GM12878 (cell line): ENCODE measurements around the gene EPS8. TPM values are rescaled to one million over a fixed set of nuclear protein-coding genes. Genes with fewer than 3 reads are reported as not detected.

Source experiments
- ATAC-seq: fragments of 200-7000 bp; cut with Tn5 transposase; 3 replicates; pipeline ENCODE4 v1.9.1; 2020; ENCODE audit warnings: mild to moderate bottlenecking, moderate library complexity
- BruUV-seq: library from RNA; stranded (reverse); fragments of 400-500 nt; replicated peaks from 2 replicates; lab custom pipeline; 2021; lab: Mats Ljungman, UMichigan
- CTCF ChIA-PET: fragments of 300-600 bp; sonication (Branson Sonifier 250); formaldehyde crosslinking; extraction: SDS; loops from one replicate; lab custom pipeline; 2021; ENCODE audit warnings: inconsistent platforms; lab: Yijun Ruan, JAX
- POLR2A ChIA-PET: fragments of 350-600 bp; formaldehyde crosslinking; extraction: SDS; loops from one replicate; lab custom pipeline; 2021; ENCODE audit warnings: inconsistent platforms; lab: Charles Lee
- RAD21 ChIA-PET: fragments of 300-600 bp; sonication (Branson Sonifier 250); formaldehyde crosslinking; loops from one replicate; lab custom pipeline; 2023; ENCODE audit warnings: antibody characterized with exemption; ENCODE audit not compliant: unreplicated experiment; lab: Charles Lee
- SMC1A ChIA-PET: fragments of 300-600 bp; sonication (Branson Sonifier 250); formaldehyde crosslinking; loops from one replicate; lab custom pipeline; 2023; ENCODE audit not compliant: unreplicated experiment, uncharacterized antibody; lab: Charles Lee
- DNase-seq: peaks from one replicate; pipeline ENCODE4 v3.0.0-alpha.2; 2011; ENCODE audit warnings: low read depth, low spot score
- FAIRE-seq: peaks from 3 replicates; lab custom pipeline; 2011; peaks lifted over from hg19 to GRCh38; lab: Jason Lieb, UNC
- H2AFZ ChIP-seq: 2 replicates; pipeline ENCODE4 v1.6.0; 2011; ENCODE audit warnings: low read depth, low read length, control low read depth; ENCODE audit not compliant: control insufficient read depth
- H3K27ac ChIP-seq: 2 replicates; pipeline ENCODE4 v1.5.1; 2011; ENCODE audit warnings: control low read depth; ENCODE audit not compliant: control insufficient read depth, insufficient read depth
- H3K27me3 ChIP-seq, 2 experiments: replicated peaks in 1 of 2; 2 replicates each; pipeline versions ENCODE4 v1.6.0 to v1.6.1; 2011; ENCODE audit warnings: low read length in 1 of 2; ENCODE audit not compliant: control insufficient read depth in 2 of 2, insufficient read depth in 2 of 2
- H3K36me3 ChIP-seq, 2 experiments: 2 replicates each; pipeline ENCODE4 v1.5.1; 2011; ENCODE audit warnings: low read length in 1 of 2; ENCODE audit not compliant: control insufficient read depth in 2 of 2, insufficient read depth in 2 of 2
- H3K4me1 ChIP-seq: 2 replicates; pipeline ENCODE4 v1.6.1; 2011; ENCODE audit warnings: mild to moderate bottlenecking, low read length, moderate library complexity, mixed read lengths; ENCODE audit not compliant: control insufficient read depth, insufficient read depth
- H3K4me2 ChIP-seq: 2 replicates; pipeline ENCODE4 v1.6.0; 2011; ENCODE audit warnings: control low read depth; ENCODE audit not compliant: control insufficient read depth, insufficient read depth
- H3K4me3 ChIP-seq: fragments of 200-600 bp; sonication (generic); 2 replicates; pipeline ENCODE4 v1.5.1; 2016
- H3K79me2 ChIP-seq: 2 replicates; pipeline ENCODE4 v1.6.0; 2011; ENCODE audit warnings: low read length; ENCODE audit not compliant: control insufficient read depth, insufficient read depth
- H3K9ac ChIP-seq: 2 replicates; pipeline ENCODE4 v1.8.0; 2011; ENCODE audit warnings: low read length, control low read depth, mixed read lengths; ENCODE audit not compliant: control insufficient read depth, insufficient read depth
- H3K9me3 ChIP-seq: replicated peaks from 3 replicates; pipeline ENCODE4 v1.5.1; 2011; ENCODE audit warnings: mild to moderate bottlenecking, low read length; ENCODE audit not compliant: control insufficient read depth, insufficient read depth
- H4K20me1 ChIP-seq: 2 replicates; pipeline ENCODE4 v1.6.0; 2011; ENCODE audit not compliant: control insufficient read depth, insufficient read depth
- BRCA1 ChIP-seq: IDR thresholded peaks from 2 replicates; pipeline ENCODE4 v1.6.1; 2011; ENCODE audit warnings: low read depth, low read length, improper control_type of control experiment
- CHD1 ChIP-seq: IDR thresholded peaks from 2 replicates; pipeline ENCODE4 v1.6.1; 2012; ENCODE audit warnings: low read depth, low read length, improper control_type of control experiment
- DPF2 ChIP-seq: fragments of 450-650 bp; IDR thresholded peaks from 2 replicates; pipeline ENCODE4 v1.6.1; 2017; ENCODE audit warnings: mild to moderate bottlenecking
- HDGF ChIP-seq: fragments of 450-650 bp; IDR thresholded peaks from 2 replicates; pipeline ENCODE4 v1.6.1; 2016; ENCODE audit warnings: antibody characterized with exemption
- IKZF1 ChIP-seq: fragments of 450-650 bp; conservative IDR thresholded peaks from 2 replicates; pipeline ENCODE4 v1.6.1; 2017; ENCODE audit warnings: antibody characterized with exemption, mild to moderate bottlenecking
- IKZF2 ChIP-seq, 2 experiments: fragments of 450-650 bp; IDR thresholded peaks; 2 replicates each; pipeline ENCODE4 v1.6.1; 2017; ENCODE audit warnings: mild to moderate bottlenecking in 2 of 2, moderate library complexity in 2 of 2
- JUNB ChIP-seq: IDR thresholded peaks from 2 replicates; pipeline ENCODE4 v1.6.1; 2016; ENCODE audit warnings: antibody characterized with exemption, mild to moderate bottlenecking
- MEF2B ChIP-seq: fragments of 450-650 bp; IDR thresholded peaks from 2 replicates; pipeline ENCODE4 v1.6.1; 2018; ENCODE audit warnings: mild to moderate bottlenecking, moderate library complexity; ENCODE audit not compliant: partially characterized antibody, poor library complexity, severe bottlenecking
- NFYA ChIP-seq: IDR thresholded peaks from 2 replicates; pipeline ENCODE4 v1.6.1; 2011; ENCODE audit warnings: low read depth, mild to moderate bottlenecking, low read length, improper control_type of control experiment, borderline replicate concordance
- SMARCA5 ChIP-seq: fragments of 450-650 bp; IDR thresholded peaks from 2 replicates; pipeline ENCODE4 v1.6.1; 2017; ENCODE audit warnings: mild to moderate bottlenecking
- SP1 ChIP-seq: IDR thresholded peaks from one replicate; pipeline ENCODE4 v1.6.1; 2011; ENCODE audit warnings: low read depth, low read length
- SREBF2 ChIP-seq: IDR thresholded peaks from 2 replicates; pipeline ENCODE4 v1.6.1; 2012; ENCODE audit warnings: mild to moderate bottlenecking, low read length
- ZNF24 ChIP-seq: fragments of 450-650 bp; IDR thresholded peaks from 2 replicates; pipeline ENCODE4 v1.6.1; 2017; ENCODE audit warnings: antibody characterized with exemption, mild to moderate bottlenecking
- WGBS: methylation state at CpG from one replicate; pipeline ENCODE4 v1.1.6; 2016; ENCODE audit warnings: low lambda C conversion rate; ENCODE audit not compliant: insufficient replicate concordance, insufficient coverage; ENCODE audit errors: missing lambda C conversion rate; 5-methylcytosine and 5-hydroxymethylcytosine counted together
- in situ Hi-C: fragments of 300-500 bp; cut with MboI; formaldehyde crosslinking; loops from 9 replicates; pipeline ENCODE4 v1.14.3; 2018; ENCODE audit warnings: mixed read lengths
- intact Hi-C: fragments of 100-400 bp; cut with micrococcal nuclease; formaldehyde crosslinking; loops from one replicate; pipeline ENCODE4 v1.14.2; 2022; ENCODE audit not compliant: unreplicated experiment
- polyA plus RNA-seq, 11 experiments: library from polyadenylated mRNA; depleted of rRNA in 4 of 11; unstranded in 6 of 11; stranded (reverse) in 5 of 11; fragments of >200 nt; fragmentation: Nextera tagmentation in 4 of 11; fragmentation: Illumina TruSeq in 1 of 11; extraction: Ambion mirVana in 4 of 11; extraction: Trizol in 1 of 11; gene quantifications; 1 replicate in 1 of 11; 2 replicates in 10 of 11; pipeline versions ENCODE4 v1.2.1 to v1.2.3, GENCODE V29; 2011 to 2016; ENCODE audit warnings: inconsistent platforms in 2 of 11, missing spikeins in 2 of 11, low read depth in 1 of 11
- total RNA-seq, 4 experiments: library from RNA; depleted of rRNA in 3 of 4; stranded (reverse); fragments of >200 nt in 3 of 4; fragmentation: Illumina TruSeq in 1 of 4; extraction: Trizol in 1 of 4; gene quantifications; 2 replicates each; pipeline versions ENCODE4 v1.2.1 to v1.2.3, GENCODE V29; 2013 to 2021
- TF ChIP-seq, protein P1 (sequence below): IDR thresholded peaks from 2 replicates; pipeline ENCODE4 v1.6.1; 2011; ENCODE audit warnings: borderline replicate concordance, low read depth, mild to moderate bottlenecking, moderate library complexity, mixed read lengths, low read length; ENCODE audit not compliant: insufficient read depth; ENCODE audit errors: extremely low read length
- TF ChIP-seq, protein P2 (sequence below): IDR thresholded peaks from 2 replicates; pipeline ENCODE4 v1.6.1; 2012; ENCODE audit warnings: low read depth, low read length, improper control_type of control experiment
- TF ChIP-seq, protein P3 (sequence below): fragments of 450-650 bp; IDR thresholded peaks from 2 replicates; pipeline ENCODE4 v1.6.1; 2017; ENCODE audit warnings: low read depth, mild to moderate bottlenecking, moderate library complexity

EPS8 gene
- total and polyA plus RNA-seq, 10 of the 15 experiments (the other 5 are each of a cell fraction or from before 2014, with no cell fraction given), result 1.3 to 127 (median 3.4) TPM

DNA sequence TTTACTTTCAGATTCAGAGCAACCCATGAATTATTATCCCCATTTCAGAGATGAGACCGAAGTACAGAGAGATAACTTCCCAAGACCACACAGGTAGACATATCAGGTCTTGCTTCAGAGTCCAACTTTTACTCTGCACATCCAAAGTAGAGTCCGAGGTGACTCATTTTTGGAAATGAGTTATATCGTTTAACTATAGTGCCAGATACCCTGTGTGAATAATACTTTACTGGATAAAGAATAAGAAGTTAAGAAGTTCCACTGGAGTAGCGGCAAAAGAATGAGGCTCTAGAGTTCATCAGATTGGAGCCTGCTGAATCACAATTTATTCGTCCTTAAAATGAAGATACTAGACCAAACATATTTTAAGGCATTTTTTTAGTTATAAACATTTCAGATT lies 124.7 kb downstream of the EPS8 start:
- Histone ChIP-seq H3K4me2 (no peak overlapping the region), H3K4me3 (no peak overlapping the region)
- TF ChIP-seq MEF2B (no peak), ZNF24 (no peak), BRCA1 (no peak), SP1 (no peak), CHD1 (no peak), IKZF1 (no peak), SMARCA5 (no peak), IKZF2 (IDR thresholded peaks at IDR 0.05) (no peak), HDGF (no peak), JUNB (no peak), SREBF2 (no peak), NFYA (no peak), DPF2 (no peak)
- TF ChIP-seq, protein P1, sequence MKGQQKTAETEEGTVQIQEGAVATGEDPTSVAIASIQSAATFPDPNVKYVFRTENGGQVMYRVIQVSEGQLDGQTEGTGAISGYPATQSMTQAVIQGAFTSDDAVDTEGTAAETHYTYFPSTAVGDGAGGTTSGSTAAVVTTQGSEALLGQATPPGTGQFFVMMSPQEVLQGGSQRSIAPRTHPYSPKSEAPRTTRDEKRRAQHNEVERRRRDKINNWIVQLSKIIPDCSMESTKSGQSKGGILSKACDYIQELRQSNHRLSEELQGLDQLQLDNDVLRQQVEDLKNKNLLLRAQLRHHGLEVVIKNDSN, result no peak
- TF ChIP-seq, protein P2, sequence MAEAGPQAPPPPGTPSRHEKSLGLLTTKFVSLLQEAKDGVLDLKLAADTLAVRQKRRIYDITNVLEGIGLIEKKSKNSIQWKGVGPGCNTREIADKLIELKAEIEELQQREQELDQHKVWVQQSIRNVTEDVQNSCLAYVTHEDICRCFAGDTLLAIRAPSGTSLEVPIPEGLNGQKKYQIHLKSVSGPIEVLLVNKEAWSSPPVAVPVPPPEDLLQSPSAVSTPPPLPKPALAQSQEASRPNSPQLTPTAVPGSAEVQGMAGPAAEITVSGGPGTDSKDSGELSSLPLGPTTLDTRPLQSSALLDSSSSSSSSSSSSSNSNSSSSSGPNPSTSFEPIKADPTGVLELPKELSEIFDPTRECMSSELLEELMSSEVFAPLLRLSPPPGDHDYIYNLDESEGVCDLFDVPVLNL, result no peak
- TF ChIP-seq, protein P3, sequence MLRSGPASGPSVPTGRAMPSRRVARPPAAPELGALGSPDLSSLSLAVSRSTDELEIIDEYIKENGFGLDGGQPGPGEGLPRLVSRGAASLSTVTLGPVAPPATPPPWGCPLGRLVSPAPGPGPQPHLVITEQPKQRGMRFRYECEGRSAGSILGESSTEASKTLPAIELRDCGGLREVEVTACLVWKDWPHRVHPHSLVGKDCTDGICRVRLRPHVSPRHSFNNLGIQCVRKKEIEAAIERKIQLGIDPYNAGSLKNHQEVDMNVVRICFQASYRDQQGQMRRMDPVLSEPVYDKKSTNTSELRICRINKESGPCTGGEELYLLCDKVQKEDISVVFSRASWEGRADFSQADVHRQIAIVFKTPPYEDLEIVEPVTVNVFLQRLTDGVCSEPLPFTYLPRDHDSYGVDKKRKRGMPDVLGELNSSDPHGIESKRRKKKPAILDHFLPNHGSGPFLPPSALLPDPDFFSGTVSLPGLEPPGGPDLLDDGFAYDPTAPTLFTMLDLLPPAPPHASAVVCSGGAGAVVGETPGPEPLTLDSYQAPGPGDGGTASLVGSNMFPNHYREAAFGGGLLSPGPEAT, result no peak

More for the DNA sequence above, 124.7 kb downstream of the EPS8 start:
- ChIA-PET CTCF (no interaction called here), POLR2A (no interaction called here), SMC1A (interaction anchor here (1.0 to 1.1 kb wide), 2 partner anchors 21 to 147 kb away, joined by 3 to 4 read pairs; no protein-coding TSS in a partner anchor), RAD21 (no interaction called here)
- intact Hi-C loops, result no loop called here
- Histone ChIP-seq H3K27me3 (no peaks in the 10 kb centered on the region), H3K79me2 (no peaks in the 10 kb centered on the region), H4K20me1 (no peaks in the 10 kb centered on the region), H2AFZ (no peak overlapping the region), H3K9me3 (no peaks in the 10 kb centered on the region), H3K9ac (no peak overlapping the region), H3K4me1 (no peaks in the 10 kb centered on the region), H3K36me3 (no peaks in the 10 kb centered on the region), H3K27ac (no peak overlapping the region)
- FAIRE-seq (no peak), ATAC-seq (no peak), DNase-seq (no peak)
- WGBS, result 93% methylated on average over 5 of the region's 5 CpGs
- in situ Hi-C loops, result no loop called here
- BruUV-seq, result no TSS peak
